ENCODE data around the gene CDK16. TPM values are rescaled to one million over a fixed set of nuclear protein-coding genes. Genes with fewer than 3 reads are reported as not detected.

Gene CDK16
- polyA plus RNA-seq, 1 donor (not counting 4 experiments of a cell fraction or from before 2014, with no cell fraction given), result 79.3 TPM

- peaks cover 30 to 50% of the 10 kb centered on the region in 2 experiments for H3K36me3 ChIP-seq (ENCODE audit: control insufficient read depth in 2 of 2, extremely low read depth in 1 of 2, insufficient read depth in 2 of 2, low read length in 2 of 2)
- H3K4me3 ChIP-seq (ENCODE audit: control insufficient read depth in 2 of 3, extremely low read depth in 1 of 3, insufficient read depth in 2 of 3, low read depth in 1 of 3, low read length in 3 of 3), result no peak overlapping the region
- H3K27ac ChIP-seq (ENCODE audit: control insufficient read depth, insufficient read depth, low read length), result no peak overlapping the region
- FAIRE-seq, result no peak
- H4K20me1 ChIP-seq (ENCODE audit: control insufficient read depth, extremely low read depth, insufficient read depth, low read length), result peaks cover 4% of the 10 kb centered on the region
- H3K9me3 ChIP-seq (ENCODE audit: control insufficient read depth, low read depth, low read length), result no peaks in the 10 kb centered on the region
- no peak for DNase-seq (ENCODE audit: low read depth, low spot score)
- H2AFZ ChIP-seq (ENCODE audit: control insufficient read depth, low read length), result no peak overlapping the region
- dilution Hi-C loops (cut with MboI; ENCODE audit: extremely low pct_ligation_motif_present, low sequenced_read_pairs), result no loop called here
- no peaks in the 10 kb centered on the region for H3K4me1 ChIP-seq (ENCODE audit: control insufficient read depth, extremely low read depth, insufficient read depth, low read length)
- no peak overlapping the region for H3K4me2 ChIP-seq (ENCODE audit: control insufficient read depth, extremely low read depth, insufficient read depth, low read depth, low read length)
- H3K79me2 ChIP-seq (ENCODE audit: control insufficient read depth, insufficient read depth, low read length), result peaks cover 11% of the 10 kb centered on the region
- no peak overlapping the region for H3K9ac ChIP-seq (ENCODE audit: control insufficient read depth, extremely low read depth, insufficient read depth, low read length)
- no peak for TF ChIP-seq EZH2 (IDR thresholded peaks at IDR 0.05; ENCODE audit: low read length)
- H3K9me1 ChIP-seq (ENCODE audit: control insufficient read depth, extremely low read depth, insufficient read depth, low read length), result no peaks in the 10 kb centered on the region
- H3K27me3 ChIP-seq (ENCODE audit: control insufficient read depth, extremely low read depth, insufficient read depth, low read length), result no peaks in the 10 kb centered on the region
Observed at GRCh38 chrX:47226531-47227333, 8.3 kb downstream of the CDK16 start.

- Histone ChIP-seq H3K79me2 (ENCODE audit: control insufficient read depth, insufficient read depth, low read length) (peaks cover 5% of the 10 kb centered on the region), H3K4me2 (ENCODE audit: control insufficient read depth, extremely low read depth, insufficient read depth, low read depth, low read length) (no peak overlapping the region), H3K9me1 (ENCODE audit: control insufficient read depth, extremely low read depth, insufficient read depth, low read length) (no peaks in the 10 kb centered on the region), H4K20me1 (ENCODE audit: control insufficient read depth, extremely low read depth, insufficient read depth, low read length) (peaks cover 4% of the 10 kb centered on the region), H3K9ac (ENCODE audit: control insufficient read depth, extremely low read depth, insufficient read depth, low read length) (no peak overlapping the region), H3K27me3 (ENCODE audit: control insufficient read depth, extremely low read depth, insufficient read depth, low read length) (no peaks in the 10 kb centered on the region), H3K4me1 (ENCODE audit: control insufficient read depth, extremely low read depth, insufficient read depth, low read length) (peaks cover 1% of the 10 kb centered on the region), H3K9me3 (ENCODE audit: control insufficient read depth, low read depth, low read length) (no peaks in the 10 kb centered on the region), H2AFZ (ENCODE audit: control insufficient read depth, low read length) (no peak overlapping the region), H3K4me3 (ENCODE audit: control insufficient read depth in 2 of 3, extremely low read depth in 1 of 3, insufficient read depth in 2 of 3, low read depth in 1 of 3, low read length in 3 of 3) (no peak overlapping the region), H3K27ac (ENCODE audit: control insufficient read depth, insufficient read depth, low read length) (no peak overlapping the region), H3K36me3 (ENCODE audit: control insufficient read depth in 2 of 2, extremely low read depth in 1 of 2, insufficient read depth in 2 of 2, low read length in 2 of 2) (peaks cover 30 to 50% of the 10 kb centered on the region in 2 experiments)
- dilution Hi-C loops (cut with MboI; ENCODE audit: extremely low pct_ligation_motif_present, low sequenced_read_pairs), result no loop called here
- FAIRE-seq, result no peak
- no peak for TF ChIP-seq CTCF (optimal IDR thresholded peaks at IDR 0.05 in 1 of 3, IDR thresholded peaks at IDR 0.05 in 1 of 3, conservative IDR thresholded peaks at IDR 0.05 in 1 of 3; ENCODE audit: extremely low read depth in 1 of 3, insufficient read depth in 2 of 3, low read length in 3 of 3)
- DNase-seq (ENCODE audit: low read depth, low spot score), result no peak
Observed at GRCh38 chrX:47227334-47227583, 8.8 kb downstream of the CDK16 start.

Measured in keratinocyte (primary cell).